Stimulated activated CD8-positive, alpha-beta memory T cell treated with anti-CD3 and anti-CD28 coated beads, Interleukin-15, amount 100 ng/mL, for 24 hours (primary cell): Measurements from ENCODE around the gene DLG2.

Experiments
- DNase-seq: peaks from one replicate; pipeline ENCODE4 v3.0.0-alpha.2; 2020; ENCODE audit warnings: low read depth

Gene DLG2

GRCh38 chr11:84194696-84195095 is 1432.4 kb downstream of the DLG2 start:
- no peak for DNase-seq

- no peak for DNase-seq
These were observed 1433.4 kb downstream of the DLG2 start for GRCh38 chr11:84193706-84194105.

- no peak for DNase-seq
These were observed 1438.6 kb downstream of the DLG2 start for GRCh38 chr11:84188521-84188920.

GRCh38 chr11:84173078-84173477 is 1454.1 kb downstream of the DLG2 start:
- no peak for DNase-seq

GRCh38 chr11:84165139-84165538 is 1462.0 kb downstream of the DLG2 start:
- no peak for DNase-seq

- no peak for DNase-seq
These were observed 1462.4 kb downstream of the DLG2 start for GRCh38 chr11:84164728-84165127.

- no peak for DNase-seq
These were observed 1464.0 kb downstream of the DLG2 start for GRCh38 chr11:84163116-84163515.

- no peak for DNase-seq
These were observed 1469.5 kb downstream of the DLG2 start for GRCh38 chr11:84157639-84158038.

GRCh38 chr11:84146826-84147225 is 1480.3 kb downstream of the DLG2 start:
- DNase-seq: no peak

GRCh38 chr11:84145616-84146185 is 1481.4 kb downstream of the DLG2 start:
- DNase-seq: no peak

GRCh38 chr11:84144531-84144930 is 1482.6 kb downstream of the DLG2 start:
- DNase-seq: no peak

- DNase-seq: no peak
These were observed 1484.7 kb downstream of the DLG2 start for GRCh38 chr11:84142411-84142810.

- DNase-seq: no peak
These were observed 1486.6 kb downstream of the DLG2 start for GRCh38 chr11:84140386-84141169.

- DNase-seq: no peak
These were observed 1489.2 kb downstream of the DLG2 start for GRCh38 chr11:84137960-84138359.

- DNase-seq: no peak
These were observed 1489.6 kb downstream of the DLG2 start for GRCh38 chr11:84137505-84137904.

- no peak for DNase-seq
These were observed 1490.2 kb downstream of the DLG2 start for GRCh38 chr11:84136926-84137325.

GRCh38 chr11:84130646-84131427 is 1496.3 kb downstream of the DLG2 start:
- DNase-seq: no peak

GRCh38 chr11:84129961-84130576 is 1497.1 kb downstream of the DLG2 start:
- no peak for DNase-seq

- DNase-seq: no peak
These were observed 1498.3 kb downstream of the DLG2 start for GRCh38 chr11:84128840-84129239.

GRCh38 chr11:84117394-84117793 is 1509.8 kb downstream of the DLG2 start:
- no peak for DNase-seq

GRCh38 chr11:84106541-84106940 is 1520.6 kb downstream of the DLG2 start:
- no peak for DNase-seq

GRCh38 chr11:84105148-84105547 is 1522.0 kb downstream of the DLG2 start:
- DNase-seq: no peak

- DNase-seq: no peak
These were observed 1524.0 kb downstream of the DLG2 start for GRCh38 chr11:84103096-84103495.
